ENCODE results near the gene NFIL3.

GRCh38 chr9:91431485-91431884 is 7.9 kb upstream of the NFIL3 start:
- TF ChIP-seq CTCF (IDR thresholded peaks at IDR 0.05) (no peak), POLR2AphosphoS5 (IDR thresholded peaks at IDR 0.05) (no peak), EP300 (IDR thresholded peaks at IDR 0.05) (no peak)

Data from esophagus muscularis mucosa (tissue), 4 donors.